ENCODE data around the gene TSPEAR. TPM values are rescaled to one million over a fixed set of nuclear protein-coding genes. Genes with fewer than 3 reads are reported as not detected.

TSPEAR gene
- total RNA-seq, 4 donors from 2014 or later, result 0.21 to 1.3 (median 0.69) TPM

- Histone ChIP-seq H3K4me1 (no peaks in the 10 kb centered on the region), H3K27ac (no peak overlapping the region), H3K27me3 (no peaks in the 10 kb centered on the region), H3K36me3 (no peaks in the 10 kb centered on the region), H3K4me3 (replicated peaks in 1 of 3) (no peak overlapping the region), H3K9me3 (no peaks in the 10 kb centered on the region)
- no peak for TF ChIP-seq POLR2A (IDR thresholded peaks at IDR 0.05)
- TF ChIP-seq CTCF (IDR thresholded peaks at IDR 0.05), result no peak
- 32 to 61% methylated on average over 1 of the region's 1 CpG for WGBS, 2 donors
- intact Hi-C loops (cut with DNase I), result no loop called here
- DNase-seq, result no peak
These were observed 54.5 kb downstream of the TSPEAR start for GRCh38 chr21:44656868-44657267.

GRCh38 chr21:44654576-44655175, 56.7 kb downstream of the TSPEAR start, which contains the start of gene KRTAP12-4:
TSS of gene KRTAP12-4 (minus strand) at chr21:44654659. CDS start at chr21:44654614, 45 bp downstream.
- intact Hi-C loops (cut with DNase I), result no loop called here
- TF ChIP-seq POLR2A (IDR thresholded peaks at IDR 0.05), result no peak
- TF ChIP-seq CTCF (IDR thresholded peaks at IDR 0.05), result no peak
- Histone ChIP-seq H3K9me3 (no peaks in the 10 kb centered on the region), H3K27me3 (no peaks in the 10 kb centered on the region), H3K4me3 (replicated peaks in 1 of 3) (no peak within 1 kb of the TSS), H3K4me1 (no peaks in the 10 kb centered on the region), H3K27ac (no peak within 1 kb of the TSS), H3K36me3 (no peaks in the 10 kb centered on the region)
- no peak for DNase-seq
- 63 to 82% methylated on average over 7 to 9 of the region's 9 CpGs for WGBS, 2 donors

GRCh38 chr21:44653656-44654575, 57.5 kb downstream of the TSPEAR start:
- no peak for TF ChIP-seq CTCF (IDR thresholded peaks at IDR 0.05)
- TF ChIP-seq POLR2A (IDR thresholded peaks at IDR 0.05), result no peak
- WGBS, 2 donors, result 89 to 91% methylated on average over 13 to 15 of the region's 17 CpGs
- DNase-seq, result peak; percentile 7 to 8

GRCh38 chr21:44653123-44653522, 58.2 kb downstream of the TSPEAR start:
- no peak overlapping the region for H3K4me3 ChIP-seq (replicated peaks in 1 of 3)
- intact Hi-C loops (cut with DNase I), result no loop called here

More at GRCh38 chr21:44653656-44654575, 57.5 kb downstream of the TSPEAR start:
- H3K27me3 ChIP-seq, result no peaks in the 10 kb centered on the region
- H3K4me1 ChIP-seq, result no peaks in the 10 kb centered on the region
- no peaks in the 10 kb centered on the region for H3K9me3 ChIP-seq
- H3K36me3 ChIP-seq, result no peaks in the 10 kb centered on the region
- H3K27ac ChIP-seq, result no peak overlapping the region
- H3K4me3 ChIP-seq (replicated peaks in 1 of 3), result no peak overlapping the region
- intact Hi-C loops (cut with DNase I), result no loop called here

More at GRCh38 chr21:44653123-44653522, 58.2 kb downstream of the TSPEAR start:
- no peak for DNase-seq
- Histone ChIP-seq H3K27ac (no peak overlapping the region), H3K9me3 (no peaks in the 10 kb centered on the region), H3K36me3 (no peaks in the 10 kb centered on the region), H3K4me1 (no peaks in the 10 kb centered on the region), H3K27me3 (no peaks in the 10 kb centered on the region)
- TF ChIP-seq CTCF (IDR thresholded peaks at IDR 0.05) (no peak), POLR2A (IDR thresholded peaks at IDR 0.05) (no peak)
- WGBS, 2 donors, result 78 to 80% methylated on average over 14 of the region's 14 CpGs

Measured in thyroid gland (tissue), 4 donors.